ENCODE data around the gene PAXIP1.

PAXIP1 gene

GRCh38 chr7:154912871-154913637 is 89.9 kb downstream of the PAXIP1 start:
- no peak for DNase-seq

DNA sequence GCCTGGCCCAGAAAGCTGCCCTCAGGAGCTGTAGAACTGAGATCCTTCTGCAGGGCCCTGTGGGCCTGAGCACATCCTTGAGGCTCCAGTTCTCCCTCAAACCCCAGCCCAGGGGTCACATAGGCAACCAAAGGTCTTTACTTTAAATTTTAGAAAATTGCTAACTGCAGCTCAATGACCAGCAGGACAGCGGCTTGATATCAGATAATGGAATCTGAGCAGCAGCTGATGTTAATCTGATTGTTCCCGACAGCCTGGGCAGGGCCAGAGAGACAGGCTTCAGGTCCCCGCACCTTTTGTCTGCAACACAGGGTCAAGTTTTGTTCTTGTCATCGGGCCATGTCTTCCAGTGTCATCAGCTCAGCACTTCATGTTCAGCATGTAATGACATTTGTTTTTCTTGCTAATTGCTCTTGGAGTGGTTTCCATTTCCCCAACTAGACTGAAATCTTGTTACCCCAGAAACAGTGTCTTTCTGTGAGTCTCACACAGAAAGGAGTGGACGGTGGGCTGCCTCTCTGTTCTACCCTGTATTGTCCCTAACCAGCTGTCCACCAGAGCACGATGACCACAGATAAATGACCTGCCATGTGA is 91.0 kb downstream of the PAXIP1 start:
- DNase-seq = no peak

GRCh38 chr7:154911411-154911810 is 91.5 kb downstream of the PAXIP1 start:
- DNase-seq = no peak

DNA sequence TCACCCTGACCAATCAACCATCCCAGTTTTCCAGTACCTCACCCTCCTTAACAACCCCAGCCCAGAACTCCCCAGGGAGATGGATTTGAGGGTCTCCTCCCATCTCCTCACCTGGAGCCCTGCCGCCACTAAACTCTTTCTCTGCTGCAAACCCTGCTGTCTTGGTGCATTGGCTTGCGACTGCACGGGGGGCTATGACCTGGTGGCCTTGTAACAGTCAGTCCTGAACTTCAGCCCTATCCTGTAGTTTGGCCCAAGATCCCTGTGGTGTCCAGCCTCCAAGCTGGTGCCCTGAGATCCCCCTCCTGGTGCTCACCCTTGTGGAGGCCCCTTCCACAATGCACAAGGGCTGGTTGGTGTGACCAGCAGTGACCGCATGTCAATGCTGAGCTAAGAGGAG is 91.9 kb downstream of the PAXIP1 start:
- no peak for DNase-seq

GRCh38 chr7:154910125-154910524 is 92.8 kb downstream of the PAXIP1 start:
- DNase-seq = no peak

DNA sequence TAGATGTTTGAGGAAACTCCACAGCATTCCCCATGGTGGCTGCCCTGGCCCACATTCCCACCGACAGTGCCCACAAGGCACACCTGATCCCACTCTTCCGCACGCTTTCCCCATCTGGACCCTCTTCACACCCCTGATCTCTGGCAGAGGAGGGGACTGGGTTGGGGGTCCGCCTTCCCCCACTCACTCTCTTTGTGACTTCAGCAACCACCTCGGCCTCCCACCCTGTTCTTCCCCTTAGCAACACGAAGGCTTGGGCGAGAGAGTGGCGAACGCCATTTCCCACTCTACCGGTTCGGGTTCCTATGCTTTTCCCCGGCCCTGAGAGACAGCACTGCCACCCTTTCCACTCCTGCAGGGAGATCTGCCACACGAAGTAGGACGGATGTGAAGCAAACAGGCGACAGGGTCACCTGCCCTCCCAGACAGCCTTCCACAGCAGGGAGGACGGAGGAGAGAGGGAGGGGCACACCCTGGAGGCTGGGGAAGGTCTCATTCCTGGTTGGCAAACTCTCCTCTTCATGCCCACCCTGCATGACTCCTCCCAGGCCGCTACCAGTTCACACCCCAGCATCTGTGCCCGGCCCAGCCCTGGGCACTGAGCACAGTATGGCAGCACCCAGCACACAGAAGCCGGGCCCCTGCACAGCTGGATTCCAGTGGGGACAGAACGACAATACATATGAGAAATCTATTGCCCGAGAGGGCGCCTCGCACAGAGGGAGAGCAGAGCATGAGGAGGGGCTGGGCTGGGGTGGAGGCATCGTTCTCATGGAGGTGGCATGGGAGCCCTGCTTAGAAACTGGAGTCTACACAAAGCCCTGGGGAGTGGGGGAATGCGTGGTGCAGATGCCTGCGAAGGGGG is 93.5 kb downstream of the PAXIP1 start:
- DNase-seq = no peak

DNA sequence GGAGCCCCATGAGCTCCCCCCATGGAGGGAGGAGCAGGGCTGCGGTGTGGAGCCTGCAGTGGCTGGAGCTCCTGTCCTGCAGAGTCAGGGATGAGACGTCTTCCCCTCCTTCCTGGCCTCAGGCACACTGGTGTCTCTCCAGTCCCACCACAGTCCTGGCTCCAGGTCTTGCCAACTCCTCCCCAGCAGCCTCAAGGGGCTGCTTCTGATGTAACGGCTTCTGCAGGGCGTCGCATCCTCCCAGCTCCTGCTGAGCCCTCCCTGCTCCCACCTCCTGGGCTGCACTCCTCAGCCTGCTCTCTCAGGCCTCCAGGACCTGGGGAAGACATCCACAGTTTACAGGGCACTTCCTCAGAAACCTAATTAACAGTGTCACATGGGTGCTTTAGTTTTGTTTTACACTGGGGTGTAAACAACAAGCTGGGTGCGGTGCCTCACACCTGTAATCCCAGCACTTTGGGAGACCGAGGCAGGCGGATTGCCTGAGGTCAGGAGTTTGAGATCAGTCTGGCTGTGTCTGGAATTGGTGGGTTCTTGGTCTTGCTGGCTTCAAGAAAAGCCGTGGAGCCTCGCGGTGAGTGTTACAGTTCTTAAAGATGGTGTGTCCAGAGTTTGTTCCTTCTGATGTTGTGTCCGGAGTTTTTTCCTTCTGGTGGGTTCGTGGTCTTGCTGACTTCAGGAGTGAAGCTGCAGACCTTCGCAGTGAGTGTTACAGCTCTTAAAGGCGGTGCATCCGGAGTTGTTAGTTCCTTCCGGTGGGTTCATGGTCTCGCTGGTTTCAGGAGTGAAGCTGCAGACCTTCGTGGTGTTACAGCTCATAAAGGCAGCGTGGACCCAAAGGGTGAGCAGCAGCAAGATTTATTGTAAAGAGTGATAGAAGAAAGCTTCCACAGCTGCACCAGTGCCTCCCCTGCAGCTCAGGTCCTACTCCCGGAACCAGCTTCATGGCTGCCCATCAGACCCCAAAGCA is 95.0 kb downstream of the PAXIP1 start:
- no peak for DNase-seq

GRCh38 chr7:154906736-154907355 is 96.1 kb downstream of the PAXIP1 start:
- DNase-seq = no peak

DNA sequence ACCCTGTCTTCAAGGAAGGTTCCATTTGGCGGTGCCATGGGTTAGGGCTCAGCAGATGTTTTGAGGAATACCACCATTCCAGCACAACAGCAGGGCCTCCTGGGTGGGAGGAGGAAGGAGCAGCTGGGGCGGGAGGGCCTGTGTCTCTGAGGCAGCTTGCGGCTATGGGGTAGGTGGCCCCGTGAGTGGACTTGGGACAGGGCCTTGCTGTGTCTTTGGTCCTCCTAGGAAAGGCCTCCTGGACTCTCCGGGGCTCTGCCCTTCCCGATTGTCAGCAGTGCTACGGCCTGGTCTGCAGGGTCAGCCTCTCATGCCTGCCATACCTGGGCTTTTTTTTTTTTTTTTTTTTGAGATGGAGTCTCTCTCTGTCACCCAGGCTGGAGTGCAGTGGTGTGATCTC is 96.7 kb downstream of the PAXIP1 start:
- no peak for DNase-seq

DNA sequence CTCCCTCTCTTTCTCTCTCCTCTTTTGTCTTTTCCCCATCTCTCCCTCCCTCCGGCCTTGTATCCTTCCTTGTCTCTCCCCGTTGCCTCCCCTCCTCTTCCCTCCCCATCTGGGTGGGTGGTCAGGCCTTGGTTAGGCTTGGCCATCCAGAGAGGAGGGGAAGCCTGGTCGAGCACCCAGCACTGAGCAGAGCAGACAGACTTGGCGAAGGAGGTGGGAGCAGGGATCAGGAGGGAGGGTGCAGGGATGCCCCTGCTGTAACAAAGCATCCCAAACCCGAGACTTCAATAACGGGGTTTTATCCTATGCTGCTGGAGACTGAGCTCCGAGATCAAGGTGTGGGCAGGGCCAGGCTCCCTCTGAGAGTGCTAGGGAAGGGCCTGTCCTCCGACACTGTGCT is 97.3 kb downstream of the PAXIP1 start:
- no peak for DNase-seq

DNA sequence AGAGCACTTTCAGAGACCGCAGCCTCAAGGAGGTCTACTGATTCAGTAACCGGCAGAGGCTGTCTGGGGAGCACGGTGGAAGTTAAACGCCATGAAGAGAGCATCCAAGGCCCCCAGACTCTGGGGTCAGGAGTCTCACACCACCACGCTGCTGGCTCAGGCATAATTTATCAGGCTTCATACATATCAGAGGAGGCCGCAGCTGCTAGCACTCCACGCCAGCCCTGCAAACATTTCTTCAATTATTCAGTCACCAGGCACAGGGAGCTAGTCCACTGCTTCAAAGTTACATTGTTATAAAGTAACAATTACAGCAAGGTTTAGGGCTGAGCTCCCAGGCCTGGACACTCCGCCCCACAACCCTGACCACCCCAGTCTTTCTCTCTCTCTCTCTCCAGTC is 97.8 kb downstream of the PAXIP1 start:
- no peak for DNase-seq

DNA sequence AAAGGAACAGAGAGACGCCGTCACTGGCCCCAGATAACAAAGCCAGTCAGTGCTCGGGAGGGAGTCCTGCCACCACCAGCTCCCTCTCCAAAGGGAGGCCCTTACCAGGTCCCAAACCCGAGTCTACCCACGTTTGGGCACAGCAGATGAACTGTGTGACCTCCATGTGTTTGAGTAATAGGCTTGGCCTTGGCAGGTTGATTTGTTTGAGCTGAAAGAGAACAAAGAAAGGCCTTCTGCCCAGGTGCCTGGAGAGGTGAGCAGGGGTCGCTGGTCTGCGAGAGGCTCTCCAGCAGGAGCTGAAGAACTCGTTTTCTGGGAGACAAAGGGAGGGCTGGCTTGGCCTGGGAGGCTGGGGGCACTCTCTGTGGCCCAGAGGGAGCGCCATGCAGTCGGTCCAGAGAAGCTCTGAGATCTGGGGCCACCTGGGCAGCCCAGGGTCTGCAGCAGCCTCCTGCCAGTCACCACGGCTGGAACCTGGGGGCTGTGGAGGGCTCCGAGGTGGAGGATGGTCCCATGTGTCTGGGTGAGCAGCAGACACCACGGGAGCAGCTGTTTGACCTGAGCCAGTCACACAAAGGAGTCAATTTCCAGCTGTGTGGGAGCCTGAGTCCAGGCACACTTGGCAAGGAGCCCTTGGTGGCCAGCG is 99.7 kb downstream of the PAXIP1 start:
- DNase-seq = no peak

DNA sequence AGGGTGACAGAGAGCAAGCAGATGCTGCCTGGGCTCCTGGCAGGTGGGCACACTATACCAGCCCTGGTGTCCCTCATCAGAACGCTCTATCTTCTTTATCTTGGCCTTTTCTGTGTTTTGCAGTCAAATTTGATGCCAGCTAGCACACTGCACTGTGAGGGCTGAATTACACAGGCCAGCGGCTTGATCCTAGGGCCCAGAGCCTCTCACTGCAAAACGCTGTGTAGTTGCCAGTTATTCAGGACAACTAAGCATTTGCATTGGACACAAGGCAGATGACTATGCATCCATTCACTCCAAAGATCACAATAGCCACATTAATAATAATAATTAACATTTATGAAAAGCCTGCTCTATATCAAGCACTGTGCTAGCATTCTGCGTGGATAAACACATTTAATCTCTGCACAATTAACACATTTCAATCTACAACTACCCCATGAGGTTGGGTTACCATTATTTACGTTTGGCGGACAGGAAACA is 100.3 kb downstream of the PAXIP1 start:
- DNase-seq = no peak

- DNase-seq = no peak
These were observed 103.1 kb downstream of the PAXIP1 start for GRCh38 chr7:154899862-154900261.

- no peak for DNase-seq
These were observed 103.7 kb downstream of the PAXIP1 start for GRCh38 chr7:154898973-154899855.

GRCh38 chr7:154896076-154896475 is 106.8 kb downstream of the PAXIP1 start:
- no peak for DNase-seq

Measured in right kidney (tissue), 1 donor.